SU-DHL-6 (cell line): Measurements from ENCODE around the gene LAMP1.

ENCODE experiments used
- H2AFZ ChIP-seq: fragments of 200-600 bp; sonication (generic); 2 replicates; pipeline ENCODE4 v1.6.1; 2014; ENCODE audit warnings: low read depth, mild to moderate bottlenecking, moderate library complexity, mixed read lengths, antibody characterized with exemption, low read length; ENCODE audit not compliant: severe bottlenecking
- H3F3A ChIP-seq: fragments of 200-600 bp; shearing (Covaris generic); 2 replicates; pipeline ENCODE4 v1.6.0; 2016; ENCODE audit warnings: antibody characterized with exemption, mild to moderate bottlenecking; ENCODE audit not compliant: insufficient read depth
- H3K27ac ChIP-seq: fragments of 200-600 bp; sonication (generic); 2 replicates; pipeline ENCODE4 v1.5.1; 2016; ENCODE audit warnings: low read depth, mild to moderate bottlenecking, low read length, moderate library complexity, mixed read lengths
- H3K27me3 ChIP-seq: fragments of 200-600 bp; sonication (generic), shearing (Covaris generic); 2 replicates; pipeline ENCODE4 v1.6.0; 2014; ENCODE audit warnings: mild to moderate bottlenecking, low read length
- H3K36me3 ChIP-seq: fragments of 200-600 bp; sonication (generic); 2 replicates; pipeline ENCODE4 v1.6.1; 2014; ENCODE audit warnings: mild to moderate bottlenecking, low read length, mixed read lengths
- H3K4me2 ChIP-seq: fragments of 300-600, 200-600 bp; shearing (Covaris generic), sonication (generic); 2 replicates; pipeline ENCODE4 v1.6.0; 2014; ENCODE audit warnings: low read length, low read depth, mild to moderate bottlenecking; ENCODE audit not compliant: poor library complexity, severe bottlenecking
- H3K4me3 ChIP-seq: fragments of 200-600 bp; sonication (generic); 2 replicates; pipeline ENCODE4 v1.5.1; 2014; ENCODE audit warnings: antibody characterized with exemption, low read length, mild to moderate bottlenecking, mixed read lengths; ENCODE audit not compliant: insufficient read depth, poor library complexity, severe bottlenecking
- H3K79me2 ChIP-seq: fragments of 200-600 bp; sonication (generic); 2 replicates; pipeline ENCODE4 v1.6.1; 2014; ENCODE audit warnings: mild to moderate bottlenecking, low read length, moderate library complexity; ENCODE audit not compliant: insufficient read depth
- H3K9ac ChIP-seq: fragments of 200-600 bp; sonication (generic); 2 replicates; pipeline ENCODE4 v1.7.0; 2014; ENCODE audit warnings: mild to moderate bottlenecking, low read length
- H3K9me2 ChIP-seq: fragments of 200-600 bp; sonication (generic); replicated peaks from 2 replicates; pipeline ENCODE4 v1.6.1; 2014; ENCODE audit warnings: low read length; ENCODE audit not compliant: insufficient read depth
- H3K9me3 ChIP-seq: fragments of 200-600 bp; sonication (generic); 2 replicates; pipeline ENCODE4 v1.6.1; 2014; ENCODE audit warnings: low read length, mixed read lengths; ENCODE audit not compliant: insufficient read depth
- H4K20me1 ChIP-seq: fragments of 200-600 bp; sonication (generic); 2 replicates; pipeline ENCODE4 v1.6.1; 2014; ENCODE audit warnings: low read depth, mild to moderate bottlenecking, antibody characterized with exemption, low read length, moderate library complexity, mixed read lengths
- EZH2phosphoT487 ChIP-seq: fragments of 200-600 bp; sonication (generic), shearing (Covaris generic); conservative IDR thresholded peaks from 2 replicates; pipeline ENCODE4 v1.6.1; 2018; ENCODE audit warnings: mild to moderate bottlenecking, antibody characterized with exemption, low read length, moderate library complexity, mixed read lengths
- TF ChIP-seq, protein P1 (sequence below): fragments of 200-600 bp; sonication (generic); IDR thresholded peaks from one replicate; pipeline ENCODE4 v1.5.1; 2017; ENCODE audit warnings: antibody characterized with exemption, mild to moderate bottlenecking, low read length, moderate library complexity; ENCODE audit not compliant: insufficient read depth, poor library complexity, severe bottlenecking

LAMP1 gene

DNA sequence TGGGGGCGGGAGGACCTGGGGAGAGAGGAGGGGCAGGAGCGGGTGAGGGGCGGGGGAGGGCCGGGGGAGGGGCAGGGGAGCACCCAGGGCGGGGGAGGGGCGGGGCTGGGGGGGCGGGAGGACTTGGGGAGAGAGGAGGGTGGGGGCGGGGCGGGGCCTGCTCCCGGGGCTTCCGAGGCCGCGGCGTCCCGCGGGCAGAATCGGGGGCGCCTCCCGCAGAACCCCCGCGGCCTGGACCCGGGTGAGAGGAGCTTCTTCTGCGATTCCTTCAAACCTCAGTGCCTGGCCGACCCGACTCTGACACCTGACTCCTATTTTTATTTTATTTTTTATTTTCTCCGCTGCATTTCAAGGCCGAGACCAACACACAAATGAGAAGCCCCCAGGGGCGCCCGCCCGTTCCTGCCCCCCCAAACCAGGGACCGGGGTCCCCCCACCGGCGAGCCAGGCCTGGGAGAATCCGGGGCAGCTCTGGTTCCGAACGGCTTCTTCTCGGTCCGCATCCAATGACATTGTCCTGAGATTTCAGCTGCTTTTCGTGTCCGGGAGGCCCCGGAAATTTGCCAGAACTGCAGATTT lies 67.4 kb downstream of the LAMP1 start:
- Histone ChIP-seq H2AFZ (no peak overlapping the region), H3K27me3 (no peaks in the 10 kb centered on the region), H3K79me2 (no peaks in the 10 kb centered on the region), H4K20me1 (no peaks in the 10 kb centered on the region), H3K4me3 (no peak overlapping the region), H3K9ac (no peak overlapping the region), H3K36me3 (no peaks in the 10 kb centered on the region), H3K27ac (no peak overlapping the region), H3K9me2 (no peaks in the 10 kb centered on the region), H3K9me3 (no peaks in the 10 kb centered on the region), H3K4me2 (no peak overlapping the region), H3F3A (no peaks in the 10 kb centered on the region)
- TF ChIP-seq, protein P1, sequence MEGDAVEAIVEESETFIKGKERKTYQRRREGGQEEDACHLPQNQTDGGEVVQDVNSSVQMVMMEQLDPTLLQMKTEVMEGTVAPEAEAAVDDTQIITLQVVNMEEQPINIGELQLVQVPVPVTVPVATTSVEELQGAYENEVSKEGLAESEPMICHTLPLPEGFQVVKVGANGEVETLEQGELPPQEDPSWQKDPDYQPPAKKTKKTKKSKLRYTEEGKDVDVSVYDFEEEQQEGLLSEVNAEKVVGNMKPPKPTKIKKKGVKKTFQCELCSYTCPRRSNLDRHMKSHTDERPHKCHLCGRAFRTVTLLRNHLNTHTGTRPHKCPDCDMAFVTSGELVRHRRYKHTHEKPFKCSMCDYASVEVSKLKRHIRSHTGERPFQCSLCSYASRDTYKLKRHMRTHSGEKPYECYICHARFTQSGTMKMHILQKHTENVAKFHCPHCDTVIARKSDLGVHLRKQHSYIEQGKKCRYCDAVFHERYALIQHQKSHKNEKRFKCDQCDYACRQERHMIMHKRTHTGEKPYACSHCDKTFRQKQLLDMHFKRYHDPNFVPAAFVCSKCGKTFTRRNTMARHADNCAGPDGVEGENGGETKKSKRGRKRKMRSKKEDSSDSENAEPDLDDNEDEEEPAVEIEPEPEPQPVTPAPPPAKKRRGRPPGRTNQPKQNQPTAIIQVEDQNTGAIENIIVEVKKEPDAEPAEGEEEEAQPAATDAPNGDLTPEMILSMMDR, result no peak
- TF ChIP-seq EZH2phosphoT487, result no peak

DNA sequence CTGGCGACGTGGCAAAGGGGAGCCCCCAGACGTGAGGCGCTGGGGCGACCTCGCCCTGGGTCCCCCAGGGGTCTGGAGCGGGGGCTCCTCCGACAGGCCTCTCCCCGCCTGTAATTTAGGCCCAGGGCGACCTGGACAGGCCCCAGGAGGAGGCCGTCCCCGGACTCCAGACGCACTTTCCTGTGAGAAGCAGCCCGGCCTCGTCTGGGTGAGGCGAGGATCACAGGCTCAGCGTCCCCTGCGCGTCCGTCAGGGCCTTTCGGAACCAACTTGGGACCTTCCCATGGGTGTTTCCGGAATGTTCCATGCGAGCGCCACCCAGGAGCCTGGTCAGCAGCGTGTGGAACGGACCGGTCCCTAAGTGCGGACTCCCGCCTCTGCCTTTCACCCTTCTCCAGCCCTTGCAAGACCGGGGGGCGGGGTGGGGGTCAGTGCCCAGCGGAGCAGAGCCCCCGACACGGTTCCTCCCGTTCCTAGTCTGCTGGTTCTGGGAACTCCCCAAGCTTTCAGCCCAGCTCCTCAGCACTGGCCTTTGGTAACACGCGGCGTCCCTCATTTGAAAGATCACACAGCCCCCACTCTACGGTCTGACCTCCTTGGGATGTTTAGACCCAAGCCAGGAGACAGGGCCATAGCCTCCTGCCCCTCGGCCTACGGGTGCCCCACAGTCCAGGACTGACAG lies 68.0 kb downstream of the LAMP1 start:
- Histone ChIP-seq H3K9ac (no peak overlapping the region), H3K9me3 (no peaks in the 10 kb centered on the region), H3K4me2 (no peak overlapping the region), H2AFZ (no peak overlapping the region), H4K20me1 (no peaks in the 10 kb centered on the region), H3K27ac (no peak overlapping the region), H3K4me3 (no peak overlapping the region), H3K27me3 (no peaks in the 10 kb centered on the region), H3F3A (no peaks in the 10 kb centered on the region), H3K9me2 (no peaks in the 10 kb centered on the region), H3K79me2 (no peaks in the 10 kb centered on the region), H3K36me3 (no peaks in the 10 kb centered on the region)
- no peak for TF ChIP-seq EZH2phosphoT487
- TF ChIP-seq, protein P1, result no peak

DNA sequence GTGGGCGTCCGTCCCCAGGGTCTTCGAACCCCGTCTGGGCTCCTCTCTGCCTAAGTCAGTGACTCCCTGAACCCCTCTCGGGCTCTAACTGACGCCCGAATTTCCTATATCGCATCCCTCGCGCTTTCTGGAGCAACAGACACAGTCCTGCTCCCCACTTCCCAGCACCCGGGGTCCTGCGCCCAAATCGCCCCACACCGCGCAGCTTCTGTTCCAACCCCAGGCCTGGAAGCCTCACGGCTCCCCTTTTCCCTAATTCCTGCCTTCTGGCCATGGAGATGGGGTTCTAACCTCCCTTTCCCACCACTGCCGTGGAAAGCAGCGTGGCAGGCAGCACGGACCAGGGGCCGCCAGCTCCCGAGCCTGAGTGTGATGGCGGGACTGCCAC lies 68.5 kb downstream of the LAMP1 start:
- Histone ChIP-seq H3K27ac (no peak overlapping the region), H3K9ac (no peak overlapping the region), H4K20me1 (no peaks in the 10 kb centered on the region), H3K27me3 (no peaks in the 10 kb centered on the region), H3K9me3 (no peaks in the 10 kb centered on the region), H3F3A (no peaks in the 10 kb centered on the region), H3K4me3 (no peak overlapping the region), H3K79me2 (no peaks in the 10 kb centered on the region), H3K9me2 (no peaks in the 10 kb centered on the region), H3K4me2 (no peak overlapping the region), H2AFZ (no peak overlapping the region), H3K36me3 (no peaks in the 10 kb centered on the region)
- TF ChIP-seq, protein P1, result no peak
- no peak for TF ChIP-seq EZH2phosphoT487
